DMS114 treated with DMSO at 0.1 percent for 48 hours (cell line): ENCODE data around the gene PHKG2.

Experiments
- DNase-seq: peaks from one replicate; lab custom pipeline; 2025; ENCODE audit not compliant: unreplicated experiment; lab: John Stamatoyannopoulos, UW

PHKG2 gene

GRCh38 chr16:30773826-30774225 lies 25.6 kb downstream of the PHKG2 start:
- no peak for DNase-seq

GRCh38 chr16:30774367-30775130 lies 26.3 kb downstream of the PHKG2 start:
- DNase-seq = no peak

- no peak for DNase-seq
Measured at GRCh38 chr16:30775131-30775391, 26.8 kb downstream of the PHKG2 start.

GRCh38 chr16:30775392-30776188 lies 27.4 kb downstream of the PHKG2 start:
- DNase-seq = peak; percentile 82

GRCh38 chr16:30777591-30778297 lies 29.5 kb downstream of the PHKG2 start:
- DNase-seq = no peak

DNA sequence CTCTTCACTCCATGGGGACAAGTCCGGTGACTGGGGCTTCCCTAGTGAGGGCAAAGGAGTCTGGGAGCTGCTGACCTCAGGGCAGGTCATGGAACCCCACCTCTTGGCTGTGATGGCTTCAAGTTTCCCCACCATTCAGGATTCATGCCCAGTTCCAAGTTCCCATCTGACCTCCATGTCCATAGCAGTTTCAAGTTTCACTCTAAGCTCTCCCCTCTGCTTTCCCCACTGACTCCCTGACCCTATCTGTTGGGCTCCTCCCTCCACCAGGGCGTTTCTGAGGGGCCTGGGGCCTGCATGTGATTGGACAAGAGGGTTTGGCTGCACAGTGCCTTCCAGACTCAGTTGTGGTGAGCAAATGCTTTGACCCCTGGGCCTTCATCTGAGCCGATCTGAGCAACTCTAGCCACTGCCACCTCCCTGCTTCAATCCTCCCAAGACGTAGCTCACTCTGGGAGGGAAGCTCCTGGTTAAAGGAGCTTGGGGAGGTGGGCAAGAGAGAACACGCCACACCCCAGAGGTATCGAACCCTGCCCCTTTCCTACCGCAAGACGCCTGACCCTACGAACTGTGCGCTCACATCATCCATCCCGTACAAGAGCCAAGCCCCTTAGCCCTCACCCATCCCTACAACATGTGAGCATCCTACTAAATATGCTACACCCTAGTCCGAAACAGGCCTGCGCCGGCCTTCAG lies 30.5 kb downstream of the PHKG2 start:
- DNase-seq = no peak

DNA sequence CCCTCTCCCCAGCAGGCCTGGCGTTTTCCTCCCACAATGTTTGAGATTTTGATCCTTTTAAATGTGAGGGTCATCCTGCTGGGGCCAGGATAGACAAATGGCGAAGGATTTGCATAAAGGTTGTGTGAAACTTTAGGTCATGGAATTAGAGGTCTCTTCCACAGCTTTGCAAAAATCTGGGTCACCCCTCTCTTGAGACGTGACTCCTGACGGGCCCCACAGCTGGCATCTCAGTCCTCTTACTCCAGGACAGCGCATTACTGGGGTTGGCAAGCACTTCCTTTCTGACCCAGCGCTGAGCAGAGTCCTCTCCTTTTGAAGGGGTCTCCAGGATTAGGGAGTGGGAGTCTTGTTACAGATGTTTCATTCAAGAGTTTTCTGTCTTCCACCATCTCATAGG lies 31.4 kb downstream of the PHKG2 start:
- DNase-seq = no peak

- no peak for DNase-seq
Measured at GRCh38 chr16:30780021-30780420, 31.8 kb downstream of the PHKG2 start.

GRCh38 chr16:30780549-30780948 lies 32.3 kb downstream of the PHKG2 start:
- DNase-seq = no peak

GRCh38 chr16:30782486-30783279 lies 34.5 kb downstream of the PHKG2 start:
- DNase-seq = no peak

GRCh38 chr16:30783280-30784109 lies 35.3 kb downstream of the PHKG2 start:
- no peak for DNase-seq

- no peak for DNase-seq
Measured at GRCh38 chr16:30784215-30784614, 36.0 kb downstream of the PHKG2 start.

GRCh38 chr16:30785126-30786106 lies 37.2 kb downstream of the PHKG2 start:
- no peak for DNase-seq

DNA sequence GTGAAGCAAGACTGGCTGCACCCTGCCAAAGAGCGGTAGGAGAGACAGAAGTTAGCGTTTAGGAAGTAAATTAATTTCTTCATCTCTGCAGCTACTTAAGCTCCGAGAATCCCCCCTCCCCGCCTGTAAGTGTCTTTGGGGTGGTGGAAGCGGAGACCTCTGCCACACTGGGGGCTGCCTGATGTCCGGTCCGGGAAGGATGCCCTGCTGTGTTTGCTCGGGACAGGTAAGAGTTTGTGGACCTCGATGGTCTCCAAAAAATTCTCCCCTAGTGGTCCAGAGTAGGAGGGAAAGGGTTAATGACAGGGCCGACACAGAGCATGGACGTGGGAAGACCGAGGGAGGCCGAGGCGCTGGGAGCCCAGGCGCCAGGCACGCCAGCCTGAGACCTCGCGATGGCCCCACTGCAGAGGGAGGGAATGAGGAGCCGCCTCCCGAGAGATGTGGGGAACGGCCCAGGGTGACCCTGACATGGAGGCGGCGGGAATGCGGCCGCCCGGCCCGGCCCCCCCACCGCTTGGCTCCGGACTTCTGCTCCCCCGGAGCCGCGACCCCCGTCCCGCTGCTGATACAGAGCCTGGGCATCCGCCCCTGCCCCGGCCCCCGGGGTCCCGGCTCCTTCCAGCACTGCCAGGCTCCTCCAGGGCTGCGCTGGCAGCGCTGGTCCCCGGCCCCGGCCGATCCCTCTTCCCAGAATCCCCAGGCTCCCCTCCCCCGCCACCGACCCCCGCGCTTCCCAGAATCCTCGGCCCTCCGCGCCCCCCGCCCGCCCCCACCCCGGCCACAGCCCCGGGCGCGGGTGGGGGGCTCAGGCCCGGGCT lies 38.1 kb downstream of the PHKG2 start:
- peak; percentile 19 for DNase-seq

- peak; percentile 36 for DNase-seq
Measured at GRCh38 chr16:30786936-30787612, 38.8 kb downstream of the PHKG2 start, which contains the start of gene ZNF629. ZNF629 (minus strand) TSS chr16:30787205; CDS start chr16:30784482, 2,723 bp downstream.

- no peak for DNase-seq
Measured at GRCh38 chr16:30787613-30788378, 39.6 kb downstream of the PHKG2 start.
